WTC11 (cell line): Measurements from ENCODE around the gene EDA.

Experiments
- ATF1 ChIP-seq: sonication (generic); formaldehyde crosslinking; IDR thresholded peaks from 2 replicates; pipeline ENCODE4 v1.8.1; 2023; ENCODE audit warnings: mild to moderate bottlenecking, moderate library complexity, missing genetic modification reagents
- FOXP1 ChIP-seq: sonication (generic); formaldehyde crosslinking; IDR thresholded peaks from 2 replicates; pipeline ENCODE4 v1.8.0; 2022; ENCODE audit warnings: missing genetic modification reagents, mild to moderate bottlenecking, moderate library complexity, borderline replicate concordance
- SP1 ChIP-seq: sonication (generic); formaldehyde crosslinking; conservative IDR thresholded peaks from 2 replicates; pipeline ENCODE4 v1.8.1; 2022; ENCODE audit warnings: missing genetic modification reagents
- TCF7 ChIP-seq: sonication (generic); formaldehyde crosslinking; IDR thresholded peaks from 2 replicates; pipeline ENCODE4 v1.8.0; 2022; ENCODE audit warnings: mild to moderate bottlenecking, low read depth, missing genetic modification reagents, moderate library complexity
- TEAD1 ChIP-seq: sonication (generic); formaldehyde crosslinking; IDR thresholded peaks from 2 replicates; pipeline ENCODE4 v1.8.0; 2022; ENCODE audit warnings: mild to moderate bottlenecking, missing genetic modification reagents
- TF ChIP-seq, protein P1 (sequence below): fragments of 200-600 bp; IDR thresholded peaks from 2 replicates; pipeline ENCODE4 v1.8.0; 2022; ENCODE audit warnings: antibody characterized with exemption
- TF ChIP-seq, protein P2 (sequence below): sonication (generic); formaldehyde crosslinking; IDR thresholded peaks from 2 replicates; pipeline ENCODE4 v1.8.1; 2023; ENCODE audit warnings: mild to moderate bottlenecking, missing genetic modification reagents

DNA sequence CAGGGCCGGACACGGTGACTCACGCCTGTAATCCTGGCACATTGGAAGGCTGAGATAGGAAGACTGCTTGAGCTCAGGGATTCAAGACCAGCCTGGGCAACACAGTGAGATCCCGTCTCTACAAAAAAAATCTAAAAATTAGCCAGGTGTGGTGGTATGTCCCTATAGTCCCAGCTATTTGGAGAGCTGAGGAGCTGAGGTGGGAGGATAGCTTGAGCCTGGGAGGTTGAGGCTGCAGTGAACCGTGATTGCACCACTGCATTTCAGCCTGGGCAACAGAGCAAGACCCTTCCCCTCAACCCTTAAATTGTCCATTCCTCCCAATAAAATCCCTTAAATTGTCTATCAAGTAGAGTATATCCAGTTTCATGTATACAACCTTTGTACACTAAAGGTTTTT lies 463.4 kb downstream of the EDA start:
- TF ChIP-seq, protein P1, sequence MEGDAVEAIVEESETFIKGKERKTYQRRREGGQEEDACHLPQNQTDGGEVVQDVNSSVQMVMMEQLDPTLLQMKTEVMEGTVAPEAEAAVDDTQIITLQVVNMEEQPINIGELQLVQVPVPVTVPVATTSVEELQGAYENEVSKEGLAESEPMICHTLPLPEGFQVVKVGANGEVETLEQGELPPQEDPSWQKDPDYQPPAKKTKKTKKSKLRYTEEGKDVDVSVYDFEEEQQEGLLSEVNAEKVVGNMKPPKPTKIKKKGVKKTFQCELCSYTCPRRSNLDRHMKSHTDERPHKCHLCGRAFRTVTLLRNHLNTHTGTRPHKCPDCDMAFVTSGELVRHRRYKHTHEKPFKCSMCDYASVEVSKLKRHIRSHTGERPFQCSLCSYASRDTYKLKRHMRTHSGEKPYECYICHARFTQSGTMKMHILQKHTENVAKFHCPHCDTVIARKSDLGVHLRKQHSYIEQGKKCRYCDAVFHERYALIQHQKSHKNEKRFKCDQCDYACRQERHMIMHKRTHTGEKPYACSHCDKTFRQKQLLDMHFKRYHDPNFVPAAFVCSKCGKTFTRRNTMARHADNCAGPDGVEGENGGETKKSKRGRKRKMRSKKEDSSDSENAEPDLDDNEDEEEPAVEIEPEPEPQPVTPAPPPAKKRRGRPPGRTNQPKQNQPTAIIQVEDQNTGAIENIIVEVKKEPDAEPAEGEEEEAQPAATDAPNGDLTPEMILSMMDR: no peak
- TF ChIP-seq TCF7: no peak
- TF ChIP-seq SP1 (CRISPR knock-in tag): no peak
- no peak for TF ChIP-seq TEAD1
- no peak for TF ChIP-seq ATF1 (CRISPR knock-in tag)
- TF ChIP-seq, protein P2, sequence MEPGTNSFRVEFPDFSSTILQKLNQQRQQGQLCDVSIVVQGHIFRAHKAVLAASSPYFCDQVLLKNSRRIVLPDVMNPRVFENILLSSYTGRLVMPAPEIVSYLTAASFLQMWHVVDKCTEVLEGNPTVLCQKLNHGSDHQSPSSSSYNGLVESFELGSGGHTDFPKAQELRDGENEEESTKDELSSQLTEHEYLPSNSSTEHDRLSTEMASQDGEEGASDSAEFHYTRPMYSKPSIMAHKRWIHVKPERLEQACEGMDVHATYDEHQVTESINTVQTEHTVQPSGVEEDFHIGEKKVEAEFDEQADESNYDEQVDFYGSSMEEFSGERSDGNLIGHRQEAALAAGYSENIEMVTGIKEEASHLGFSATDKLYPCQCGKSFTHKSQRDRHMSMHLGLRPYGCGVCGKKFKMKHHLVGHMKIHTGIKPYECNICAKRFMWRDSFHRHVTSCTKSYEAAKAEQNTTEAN (CRISPR knock-in tag): no peak
- TF ChIP-seq FOXP1: no peak
